Measurements from ENCODE around the gene ATXN3L. TPM values are rescaled to one million over a fixed set of nuclear protein-coding genes. Genes with fewer than 3 reads are reported as not detected.
A peak's percentile ranks its signal among the peaks of the same experiment; 100 is the strongest.

The ATXN3L gene
- total and polyA plus RNA-seq, 10 of the 15 experiments (the other 5 are each of a cell fraction or from before 2014, with no cell fraction given), result not detected

GRCh38 chrX:13311560-13311959 is 8.3 kb downstream of the ATXN3L start:
- in situ Hi-C loops (cut with MboI), result no loop called here
- 79% methylated on average over 6 of the region's 6 CpGs for WGBS (ENCODE audit: insufficient coverage, insufficient replicate concordance, low lambda C conversion rate, missing lambda C conversion rate)
- Histone ChIP-seq H3K79me2 (ENCODE audit: control insufficient read depth, insufficient read depth, low read length) (no peaks in the 10 kb centered on the region), H3K4me1 (ENCODE audit: control insufficient read depth, insufficient read depth, low read length) (no peaks in the 10 kb centered on the region), H3K9me3 (replicated peaks; ENCODE audit: control insufficient read depth, insufficient read depth, low read length) (no peaks in the 10 kb centered on the region; the same call in 2 of the 3 replicates), H3K9ac (ENCODE audit: control insufficient read depth, insufficient read depth, low read length) (no peak overlapping the region), H3K4me2 (ENCODE audit: control insufficient read depth, insufficient read depth) (no peak overlapping the region), H3K4me3 (no peak overlapping the region), H3K27me3 (replicated peaks in 1 of 2; ENCODE audit: control insufficient read depth in 2 of 2, insufficient read depth in 2 of 2, low read length in 1 of 2) (no peaks in the 10 kb centered on the region; a peak in 1 of 4 replicates), H3K27ac (ENCODE audit: control insufficient read depth, insufficient read depth) (no peak overlapping the region), H2AFZ (ENCODE audit: control insufficient read depth, low read depth, low read length) (no peak overlapping the region), H4K20me1 (ENCODE audit: control insufficient read depth, insufficient read depth) (no peaks in the 10 kb centered on the region), H3K36me3 (ENCODE audit: control insufficient read depth in 2 of 2, insufficient read depth in 2 of 2, low read length in 1 of 2) (no peaks in the 10 kb centered on the region)
- ATAC-seq (peak; percentile 41; the same call in 2 of the 3 replicates), FAIRE-seq (no peak), DNase-seq (ENCODE audit: low read depth, low spot score) (no peak)
- ChIA-PET RAD21 (ENCODE audit: unreplicated experiment) (no interaction called here), SMC1A (ENCODE audit: uncharacterized antibody, unreplicated experiment) (interaction anchor here (0.6 to 1.2 kb wide), 4 partner anchors 11 to 216 kb away, joined by 3 to 4 read pairs (median 3); no protein-coding TSS in a partner anchor), POLR2A (no interaction called here), CTCF (interaction anchor here (0.9 kb wide), 1 partner anchor 196 kb away, joined by 3 read pairs; no protein-coding TSS in a partner anchor)
- TF ChIP-seq HDGF (IDR thresholded peaks at IDR 0.05) (no peak), KLF5 (IDR thresholded peaks at IDR 0.05; ENCODE audit: partially characterized antibody) (no peak), ZNF217 (IDR thresholded peaks at IDR 0.05) (no peak), ZNF207 (IDR thresholded peaks at IDR 0.05; ENCODE audit: borderline replicate concordance) (no peak)
- intact Hi-C loops (cut with micrococcal nuclease; ENCODE audit: unreplicated experiment), result no loop called here
- BruUV-seq (replicated peaks), result no TSS peak

GRCh38 chrX:13309631-13310030 is 10.2 kb downstream of the ATXN3L start:
- no peak overlapping the region for H2AFZ ChIP-seq (ENCODE audit: control insufficient read depth, low read depth, low read length)
- H3K4me2 ChIP-seq (ENCODE audit: control insufficient read depth, insufficient read depth), result no peak overlapping the region
- TF ChIP-seq USF1 (IDR thresholded peaks at IDR 0.05; ENCODE audit: borderline replicate concordance, extremely low read length, insufficient read depth, low read depth, low read length) (no peak), ZSCAN29 (IDR thresholded peaks at IDR 0.05) (no peak), GABPA (IDR thresholded peaks at IDR 0.05; ENCODE audit: low read depth) (no peak)
- ChIA-PET SMC1A (ENCODE audit: uncharacterized antibody, unreplicated experiment) (no interaction called here), CTCF (interaction anchor here (1.3 kb wide), 1 partner anchor 15 kb away, joined by 3 read pairs; no protein-coding TSS in a partner anchor), RAD21 (ENCODE audit: unreplicated experiment) (no interaction called here), POLR2A (no interaction called here)
- no peak for DNase-seq (ENCODE audit: low read depth, low spot score)
- H3K4me3 ChIP-seq, result no peak overlapping the region
- no TSS peak for BruUV-seq (replicated peaks)
- no peak for FAIRE-seq
- H3K27me3 ChIP-seq (replicated peaks in 1 of 2; ENCODE audit: control insufficient read depth in 2 of 2, insufficient read depth in 2 of 2, low read length in 1 of 2), result no peaks in the 10 kb centered on the region
- no peaks in the 10 kb centered on the region for H3K4me1 ChIP-seq (ENCODE audit: control insufficient read depth, insufficient read depth, low read length)
- ATAC-seq, result no peak
- H3K9ac ChIP-seq (ENCODE audit: control insufficient read depth, insufficient read depth, low read length), result no peak overlapping the region
- no peak overlapping the region for H3K27ac ChIP-seq (ENCODE audit: control insufficient read depth, insufficient read depth)
- no peaks in the 10 kb centered on the region for H3K79me2 ChIP-seq (ENCODE audit: control insufficient read depth, insufficient read depth, low read length)
- H3K36me3 ChIP-seq (ENCODE audit: control insufficient read depth in 2 of 2, insufficient read depth in 2 of 2, low read length in 1 of 2), result no peaks in the 10 kb centered on the region
- 67% methylated on average over 3 of the region's 3 CpGs for WGBS (ENCODE audit: insufficient coverage, insufficient replicate concordance, low lambda C conversion rate, missing lambda C conversion rate)
- no peaks in the 10 kb centered on the region for H4K20me1 ChIP-seq (ENCODE audit: control insufficient read depth, insufficient read depth)
- in situ Hi-C loops (cut with MboI), result no loop called here
- H3K9me3 ChIP-seq (replicated peaks; ENCODE audit: control insufficient read depth, insufficient read depth, low read length), result no peaks in the 10 kb centered on the region
- intact Hi-C loops (cut with micrococcal nuclease; ENCODE audit: unreplicated experiment), result no loop called here
